Osteoblast (primary cell): ENCODE results near the gene RNF217. TPM values are rescaled to one million over a fixed set of nuclear protein-coding genes. Genes with fewer than 3 reads are reported as not detected.

Experiments used
- DNase-seq: peaks from one replicate; pipeline ENCODE4 v3.0.0; 2011; ENCODE audit warnings: low spot score, mixed read lengths; ENCODE audit not compliant: insufficient read length; ENCODE audit errors: missing footprints
- H2AFZ ChIP-seq: 2 replicates; pipeline ENCODE4 v1.6.0; 2011; ENCODE audit warnings: mild to moderate bottlenecking, low read length
- H3K27ac ChIP-seq: 2 replicates; pipeline ENCODE4 v1.5.1; 2011; ENCODE audit warnings: mild to moderate bottlenecking, low read depth, low read length, moderate library complexity
- H3K27me3 ChIP-seq: 2 replicates; pipeline ENCODE4 v1.6.0; 2012; ENCODE audit warnings: mild to moderate bottlenecking, control low read depth, inconsistent platforms, low read length, moderate library complexity; ENCODE audit not compliant: insufficient read depth
- H3K36me3 ChIP-seq: 2 replicates; pipeline ENCODE4 v1.5.1; 2011; ENCODE audit warnings: mild to moderate bottlenecking, low read length, control low read depth, moderate library complexity; ENCODE audit not compliant: insufficient read depth
- H3K4me1 ChIP-seq: 2 replicates; pipeline ENCODE4 v1.5.1; 2011; ENCODE audit warnings: mild to moderate bottlenecking, low read length, control low read depth, moderate library complexity; ENCODE audit not compliant: insufficient read depth
- H3K4me2 ChIP-seq: 2 replicates; pipeline ENCODE4 v1.6.0; 2011; ENCODE audit warnings: mild to moderate bottlenecking, low read length; ENCODE audit not compliant: insufficient read depth
- H3K4me3 ChIP-seq: fragments of 200-600 bp; sonication (generic); 3 replicates; pipeline ENCODE4 v1.5.1; 2012; ENCODE audit warnings: mild to moderate bottlenecking, low read length, inconsistent platforms; ENCODE audit not compliant: insufficient read depth
- H3K79me2 ChIP-seq: 2 replicates; pipeline ENCODE4 v1.6.0; 2012; ENCODE audit warnings: mild to moderate bottlenecking, low read length, control low read depth, inconsistent platforms; ENCODE audit not compliant: insufficient read depth
- H3K9me3 ChIP-seq: 2 replicates; pipeline ENCODE4 v1.5.1; 2011; ENCODE audit warnings: low read depth, low read length, control low read depth
- H4K20me1 ChIP-seq: 2 replicates; pipeline ENCODE4 v1.6.0; 2012; ENCODE audit warnings: mild to moderate bottlenecking, low read length, control low read depth; ENCODE audit not compliant: insufficient read depth
- total RNA-seq: library from RNA; depleted of rRNA; stranded (reverse); fragments of >200 nt; gene quantifications from 2 replicates; pipeline ENCODE4 v1.2.3, GENCODE V29; 2012
- TF ChIP-seq, protein P1 (sequence below): IDR thresholded peaks from 2 replicates; pipeline ENCODE4 v1.5.1; 2011; ENCODE audit warnings: mild to moderate bottlenecking, low read depth, low read length, moderate library complexity; ENCODE audit errors: extremely low read depth

RNF217 gene
- total RNA-seq, 1 donor: 22.8 TPM

DNA sequence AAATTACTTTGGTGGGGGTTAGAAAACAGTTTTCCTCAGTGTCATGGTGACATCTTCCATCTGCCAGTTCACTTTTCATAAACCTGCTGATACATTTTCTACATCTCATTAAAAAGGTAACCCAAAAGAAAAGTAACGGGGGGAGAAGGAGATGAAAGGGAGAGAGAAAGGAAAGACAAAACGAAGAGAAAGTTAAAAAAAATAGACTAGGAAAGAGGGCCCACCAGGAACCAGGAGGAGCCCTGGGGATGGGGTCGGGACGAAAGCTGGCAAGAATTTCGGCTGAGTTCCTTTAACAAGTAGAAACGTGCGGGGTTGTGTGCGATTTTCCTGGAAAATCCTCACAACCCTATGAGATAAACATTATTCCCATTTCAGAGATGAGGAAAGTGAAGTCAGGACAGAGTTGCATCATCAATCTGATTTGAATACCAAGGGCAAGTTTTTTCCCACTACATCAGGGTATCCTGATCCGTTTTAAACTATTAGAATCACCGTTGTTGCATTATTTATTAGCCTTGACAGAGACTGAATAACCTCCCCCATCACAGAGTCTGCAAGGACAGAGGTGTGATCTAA, 137.9 kb downstream of the RNF217 start:
- Histone ChIP-seq H3K27me3 (no peaks in the 10 kb centered on the region), H3K36me3 (no peaks in the 10 kb centered on the region), H3K4me2 (peak overlapping the region; percentile 86), H3K9me3 (no peaks in the 10 kb centered on the region), H3K4me1 (peaks cover 55% of the 10 kb centered on the region), H4K20me1 (no peaks in the 10 kb centered on the region), H3K79me2 (no peaks in the 10 kb centered on the region), H2AFZ (peak overlapping the region; percentile 71), H3K27ac (peak overlapping the region; percentile 13), H3K4me3 (peak overlapping the region; percentile 70)
- TF ChIP-seq, protein P1, sequence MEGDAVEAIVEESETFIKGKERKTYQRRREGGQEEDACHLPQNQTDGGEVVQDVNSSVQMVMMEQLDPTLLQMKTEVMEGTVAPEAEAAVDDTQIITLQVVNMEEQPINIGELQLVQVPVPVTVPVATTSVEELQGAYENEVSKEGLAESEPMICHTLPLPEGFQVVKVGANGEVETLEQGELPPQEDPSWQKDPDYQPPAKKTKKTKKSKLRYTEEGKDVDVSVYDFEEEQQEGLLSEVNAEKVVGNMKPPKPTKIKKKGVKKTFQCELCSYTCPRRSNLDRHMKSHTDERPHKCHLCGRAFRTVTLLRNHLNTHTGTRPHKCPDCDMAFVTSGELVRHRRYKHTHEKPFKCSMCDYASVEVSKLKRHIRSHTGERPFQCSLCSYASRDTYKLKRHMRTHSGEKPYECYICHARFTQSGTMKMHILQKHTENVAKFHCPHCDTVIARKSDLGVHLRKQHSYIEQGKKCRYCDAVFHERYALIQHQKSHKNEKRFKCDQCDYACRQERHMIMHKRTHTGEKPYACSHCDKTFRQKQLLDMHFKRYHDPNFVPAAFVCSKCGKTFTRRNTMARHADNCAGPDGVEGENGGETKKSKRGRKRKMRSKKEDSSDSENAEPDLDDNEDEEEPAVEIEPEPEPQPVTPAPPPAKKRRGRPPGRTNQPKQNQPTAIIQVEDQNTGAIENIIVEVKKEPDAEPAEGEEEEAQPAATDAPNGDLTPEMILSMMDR: no peak
- DNase-seq: peak; percentile 63

DNA sequence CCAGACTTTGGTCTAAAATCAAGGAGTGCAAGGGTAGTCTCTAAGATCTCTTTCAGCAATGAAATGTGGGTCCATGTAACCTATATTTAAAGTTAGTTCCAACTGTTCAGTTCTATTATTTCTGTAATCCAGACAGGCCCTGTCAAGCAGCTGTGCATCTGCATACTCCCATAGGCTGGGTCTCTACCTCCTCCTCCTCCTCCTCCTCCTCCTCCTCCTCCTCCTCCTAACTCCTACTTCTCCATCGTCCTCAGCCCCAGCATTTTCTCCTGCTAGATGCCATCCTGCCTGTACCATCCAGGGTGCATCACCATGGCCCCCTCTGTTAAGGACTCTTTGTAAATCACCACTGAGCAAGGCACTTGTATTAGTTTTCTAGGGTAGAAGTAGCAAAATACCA, 138.9 kb downstream of the RNF217 start:
- Histone ChIP-seq H3K36me3 (no peaks in the 10 kb centered on the region), H3K79me2 (no peaks in the 10 kb centered on the region), H3K4me3 (no peak overlapping the region), H3K27me3 (no peaks in the 10 kb centered on the region), H3K9me3 (no peaks in the 10 kb centered on the region), H4K20me1 (no peaks in the 10 kb centered on the region), H3K4me2 (no peak overlapping the region), H2AFZ (peak overlapping the region; percentile 1), H3K4me1 (peaks cover 45% of the 10 kb centered on the region), H3K27ac (peak overlapping the region; percentile 85)
- TF ChIP-seq, protein P1: no peak
- DNase-seq: no peak

DNA sequence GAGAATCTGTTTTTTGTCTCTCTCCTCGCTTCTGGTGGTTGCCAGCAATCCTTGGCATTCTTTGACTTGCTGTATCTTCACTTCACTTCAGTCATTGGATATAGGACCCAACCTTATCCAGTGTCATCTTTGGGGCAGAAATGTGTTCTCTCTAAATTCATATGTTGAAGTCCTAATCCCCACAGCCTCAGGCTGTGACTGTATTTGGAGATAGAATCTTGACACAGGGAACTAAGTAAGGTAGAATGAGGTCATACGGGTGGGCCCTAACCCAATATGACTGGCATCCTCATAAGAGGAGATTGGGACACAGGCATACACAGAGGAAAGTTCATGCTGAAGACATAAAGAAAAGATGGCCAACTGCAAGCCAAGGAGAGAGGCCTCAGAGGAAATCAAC, 139.4 kb downstream of the RNF217 start:
- no peaks in the 10 kb centered on the region for H4K20me1 ChIP-seq
- H3K27me3 ChIP-seq: no peaks in the 10 kb centered on the region
- peak overlapping the region; percentile 85 for H3K27ac ChIP-seq
- H2AFZ ChIP-seq: peak overlapping the region; percentile 75
- no peaks in the 10 kb centered on the region for H3K9me3 ChIP-seq
- H3K4me2 ChIP-seq: no peak overlapping the region
- TF ChIP-seq, protein P1: no peak
- no peak for DNase-seq
- peaks cover 45% of the 10 kb centered on the region for H3K4me1 ChIP-seq
- no peaks in the 10 kb centered on the region for H3K79me2 ChIP-seq
- H3K4me3 ChIP-seq: no peak overlapping the region
- no peaks in the 10 kb centered on the region for H3K36me3 ChIP-seq

DNA sequence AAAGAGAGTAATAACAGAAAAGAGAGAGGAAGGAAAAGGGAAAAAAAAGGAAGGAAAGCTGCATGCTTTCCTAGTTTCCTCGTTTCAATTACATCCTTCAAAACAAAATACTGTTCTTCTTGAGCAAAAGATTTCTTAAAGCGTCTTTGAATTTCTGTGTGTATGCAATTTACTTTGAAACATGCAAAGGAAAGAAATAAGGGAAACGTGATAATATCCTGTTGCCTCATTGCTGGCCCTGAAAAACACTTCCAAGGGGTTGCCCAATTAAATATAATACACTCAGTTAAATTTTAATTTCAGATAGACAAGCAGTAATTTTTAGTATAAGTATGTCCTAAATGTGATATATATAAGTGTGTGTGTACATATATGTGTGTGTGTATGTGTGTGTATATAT, 140.2 kb downstream of the RNF217 start:
- Histone ChIP-seq H3K4me3 (no peak overlapping the region), H2AFZ (peak overlapping the region; percentile 75), H3K4me2 (peak overlapping the region; percentile 60), H3K27ac (peak overlapping the region; percentile 85), H3K27me3 (no peaks in the 10 kb centered on the region), H4K20me1 (no peaks in the 10 kb centered on the region), H3K79me2 (no peaks in the 10 kb centered on the region), H3K36me3 (no peaks in the 10 kb centered on the region), H3K9me3 (no peaks in the 10 kb centered on the region), H3K4me1 (peaks cover 45% of the 10 kb centered on the region)
- DNase-seq: no peak
- TF ChIP-seq, protein P1: no peak
